GM20000 (cell line): ENCODE data around the gene FOXL2.

Experiments
- DNase-seq: peaks from one replicate; pipeline ENCODE4 v3.0.0; 2012; ENCODE audit warnings: low spot score
- TF ChIP-seq, protein P1 (sequence below): IDR thresholded peaks from 2 replicates; pipeline ENCODE4 v1.5.1; 2012; ENCODE audit warnings: mild to moderate bottlenecking, control low read depth; ENCODE audit errors: extremely low read depth, missing control alignments

FOXL2 gene

GRCh38 chr3:138945709-138946662 lies 951 bp downstream of the FOXL2 start:
- no peak for DNase-seq
- TF ChIP-seq, protein P1, sequence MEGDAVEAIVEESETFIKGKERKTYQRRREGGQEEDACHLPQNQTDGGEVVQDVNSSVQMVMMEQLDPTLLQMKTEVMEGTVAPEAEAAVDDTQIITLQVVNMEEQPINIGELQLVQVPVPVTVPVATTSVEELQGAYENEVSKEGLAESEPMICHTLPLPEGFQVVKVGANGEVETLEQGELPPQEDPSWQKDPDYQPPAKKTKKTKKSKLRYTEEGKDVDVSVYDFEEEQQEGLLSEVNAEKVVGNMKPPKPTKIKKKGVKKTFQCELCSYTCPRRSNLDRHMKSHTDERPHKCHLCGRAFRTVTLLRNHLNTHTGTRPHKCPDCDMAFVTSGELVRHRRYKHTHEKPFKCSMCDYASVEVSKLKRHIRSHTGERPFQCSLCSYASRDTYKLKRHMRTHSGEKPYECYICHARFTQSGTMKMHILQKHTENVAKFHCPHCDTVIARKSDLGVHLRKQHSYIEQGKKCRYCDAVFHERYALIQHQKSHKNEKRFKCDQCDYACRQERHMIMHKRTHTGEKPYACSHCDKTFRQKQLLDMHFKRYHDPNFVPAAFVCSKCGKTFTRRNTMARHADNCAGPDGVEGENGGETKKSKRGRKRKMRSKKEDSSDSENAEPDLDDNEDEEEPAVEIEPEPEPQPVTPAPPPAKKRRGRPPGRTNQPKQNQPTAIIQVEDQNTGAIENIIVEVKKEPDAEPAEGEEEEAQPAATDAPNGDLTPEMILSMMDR = no peak

DNA sequence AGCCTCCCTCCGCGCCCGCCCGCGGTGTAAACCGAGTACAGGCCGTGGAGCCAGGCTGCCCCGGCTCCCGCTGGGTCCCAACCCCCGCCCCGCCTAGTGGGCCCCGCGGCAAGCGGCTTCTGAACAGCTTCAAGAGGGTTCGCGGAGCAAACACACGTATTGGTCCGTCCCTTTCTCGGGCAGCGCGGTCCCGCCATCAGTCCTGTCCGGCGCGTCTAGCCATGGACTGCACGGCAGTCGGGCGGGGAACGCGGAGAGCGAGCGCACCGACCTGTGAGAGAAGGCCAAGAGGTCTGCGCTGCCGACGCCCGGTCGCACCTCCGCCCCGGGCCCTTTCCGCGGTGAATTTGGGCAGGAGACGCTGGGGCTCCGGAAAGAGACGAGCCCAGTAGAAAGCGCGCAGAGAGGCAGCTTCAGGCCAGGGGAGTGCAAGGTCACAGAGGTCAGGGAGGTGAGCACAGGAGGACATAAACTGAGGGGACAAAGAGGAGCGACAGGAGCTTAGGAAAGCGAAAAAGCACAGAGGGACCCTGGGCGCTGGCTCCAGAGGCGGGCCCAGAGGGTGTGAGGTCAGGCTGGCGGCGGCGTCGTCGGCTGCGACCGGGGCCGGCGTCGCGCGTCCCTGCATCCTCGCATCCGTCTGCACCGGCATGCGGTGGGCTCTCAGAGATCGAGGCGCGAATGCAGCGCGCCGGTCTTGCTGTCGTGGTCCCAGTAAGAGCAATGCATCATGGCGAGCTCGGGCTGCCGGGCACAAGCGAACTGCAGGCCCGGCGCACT lies 1.8 kb downstream of the FOXL2 start:
- no peak for DNase-seq
- TF ChIP-seq, protein P1 = no peak

GRCh38 chr3:138944654-138944928 lies 2.3 kb downstream of the FOXL2 start:
- TF ChIP-seq, protein P1 = no peak
- no peak for DNase-seq

DNA sequence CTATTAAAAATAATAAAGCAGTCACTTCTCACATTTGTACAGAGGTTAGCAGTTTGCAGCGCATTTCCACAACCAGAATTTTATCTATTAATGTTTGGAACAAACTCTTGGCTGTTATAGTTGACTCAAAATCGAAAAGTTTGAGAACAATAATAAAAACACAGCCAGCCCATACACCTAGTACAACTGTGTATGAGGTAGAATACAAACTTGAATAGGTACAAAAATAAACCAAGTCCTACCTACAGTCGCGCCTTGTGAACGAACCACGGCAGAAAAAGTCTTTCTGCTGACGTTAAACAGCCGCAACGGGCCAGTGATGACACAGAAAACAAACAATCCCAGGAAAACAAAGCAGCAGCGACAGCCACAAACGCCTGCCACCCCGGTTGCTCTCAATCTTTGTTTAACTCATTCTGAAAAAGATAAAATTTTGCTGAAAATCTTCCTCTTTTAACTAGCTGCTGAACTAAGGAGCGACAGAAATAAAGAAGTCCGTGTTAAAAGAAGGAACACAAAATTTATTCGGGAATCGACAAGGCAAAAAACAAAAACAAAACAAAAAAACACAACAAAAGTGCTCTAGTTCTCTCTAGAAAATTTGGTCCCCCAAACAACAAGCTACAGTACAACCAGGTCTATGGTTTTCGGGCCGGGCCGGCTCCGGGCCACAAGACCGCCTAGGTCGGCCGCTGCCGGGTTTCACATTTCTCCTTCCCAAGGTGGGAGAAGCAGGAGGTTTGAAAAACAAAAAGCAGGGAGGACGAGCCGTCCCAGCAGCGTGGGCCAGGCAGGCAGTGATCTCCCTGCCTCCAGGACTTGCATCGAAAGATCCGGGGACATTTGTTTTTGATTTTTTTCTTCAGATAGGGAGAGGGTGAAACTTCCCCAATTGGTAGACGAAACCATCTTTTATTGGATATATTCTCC lies 2.9 kb downstream of the FOXL2 start:
- TF ChIP-seq, protein P1 = no peak
- no peak for DNase-seq

- DNase-seq = no peak
- TF ChIP-seq, protein P1 = no peak
Observed at GRCh38 chr3:138942861-138943623, 3.9 kb downstream of the FOXL2 start.

- TF ChIP-seq, protein P1 = no peak
- no peak for DNase-seq
Observed at GRCh38 chr3:138942271-138942670, 4.7 kb downstream of the FOXL2 start.
